ENCODE data around the gene IRAK3.

IRAK3 gene

GRCh38 chr12:66252771-66253170, 63.8 kb downstream of the IRAK3 start:
- Histone ChIP-seq H3K36me3 (no peaks in the 10 kb centered on the region), H3K4me2 (no peak overlapping the region), H3K4me1 (no peaks in the 10 kb centered on the region), H3K27me3 (no peaks in the 10 kb centered on the region), H3K4me3 (no peak overlapping the region), H3K9me3 (no peaks in the 10 kb centered on the region), H3K27ac (no peak overlapping the region), H3K9ac (no peak overlapping the region), H4K20me1 (no peaks in the 10 kb centered on the region)
- no peak for TF ChIP-seq Cebpa-rat (IDR thresholded peaks at IDR 0.05)

GRCh38 chr12:66255737-66256136, 66.7 kb downstream of the IRAK3 start:
- Histone ChIP-seq H3K36me3 (no peaks in the 10 kb centered on the region), H3K9me3 (no peaks in the 10 kb centered on the region), H3K4me3 (no peak overlapping the region), H3K4me2 (no peak overlapping the region), H3K27me3 (no peaks in the 10 kb centered on the region), H3K4me1 (no peaks in the 10 kb centered on the region), H3K27ac (no peak overlapping the region), H4K20me1 (no peaks in the 10 kb centered on the region), H3K9ac (no peak overlapping the region)
- TF ChIP-seq Cebpa-rat (IDR thresholded peaks at IDR 0.05) = no peak

GRCh38 chr12:66258011-66258410, 69.0 kb downstream of the IRAK3 start:
- TF ChIP-seq Cebpa-rat (IDR thresholded peaks at IDR 0.05) = no peak
- H3K4me1 ChIP-seq = no peaks in the 10 kb centered on the region
- H3K9me3 ChIP-seq = no peaks in the 10 kb centered on the region
- no peak overlapping the region for H3K4me3 ChIP-seq
- no peaks in the 10 kb centered on the region for H3K36me3 ChIP-seq
- H3K9ac ChIP-seq = no peak overlapping the region
- H3K27ac ChIP-seq = no peak overlapping the region
- no peaks in the 10 kb centered on the region for H4K20me1 ChIP-seq
- H3K27me3 ChIP-seq = no peaks in the 10 kb centered on the region
- no peak overlapping the region for H3K4me2 ChIP-seq

- Histone ChIP-seq H4K20me1 (no peaks in the 10 kb centered on the region), H3K4me1 (no peaks in the 10 kb centered on the region), H3K27me3 (no peaks in the 10 kb centered on the region), H3K4me3 (no peak overlapping the region), H3K27ac (no peak overlapping the region), H3K9ac (no peak overlapping the region), H3K36me3 (no peaks in the 10 kb centered on the region), H3K4me2 (no peak overlapping the region), H3K9me3 (no peaks in the 10 kb centered on the region)
- no peak for TF ChIP-seq Cebpa-rat (IDR thresholded peaks at IDR 0.05)
These were observed 73.7 kb downstream of the IRAK3 start for GRCh38 chr12:66262737-66263136.

- H4K20me1 ChIP-seq = no peaks in the 10 kb centered on the region
- H3K36me3 ChIP-seq = no peaks in the 10 kb centered on the region
- no peak overlapping the region for H3K4me2 ChIP-seq
- H3K4me1 ChIP-seq = 0 out of 2 replicates have a peak, but pooled peaks cover 6% of the 10 kb centered on the region
- no peaks in the 10 kb centered on the region for H3K27me3 ChIP-seq
- no peaks in the 10 kb centered on the region for H3K9me3 ChIP-seq
- no peak overlapping the region for H3K4me3 ChIP-seq
- H3K9ac ChIP-seq = no peak overlapping the region
- H3K27ac ChIP-seq = no peak overlapping the region
- no peak for TF ChIP-seq Cebpa-rat (IDR thresholded peaks at IDR 0.05)
These were observed 79.5 kb downstream of the IRAK3 start for GRCh38 chr12:66268562-66268961.

GRCh38 chr12:66269142-66269541, 80.1 kb downstream of the IRAK3 start:
- Histone ChIP-seq H3K4me2 (no peak overlapping the region), H4K20me1 (no peaks in the 10 kb centered on the region), H3K9me3 (no peaks in the 10 kb centered on the region), H3K27ac (no peak overlapping the region), H3K4me3 (no peak overlapping the region), H3K4me1 (0 out of 2 replicates have a peak, but pooled peaks cover 6% of the 10 kb centered on the region), H3K9ac (no peak overlapping the region), H3K36me3 (no peaks in the 10 kb centered on the region), H3K27me3 (no peaks in the 10 kb centered on the region)
- no peak for TF ChIP-seq Cebpa-rat (IDR thresholded peaks at IDR 0.05)

- Histone ChIP-seq H3K9ac (no peak overlapping the region), H3K27me3 (no peaks in the 10 kb centered on the region), H3K4me3 (no peak overlapping the region), H3K9me3 (no peaks in the 10 kb centered on the region), H3K4me1 (0 out of 2 replicates have a peak, but pooled peaks cover 6% of the 10 kb centered on the region), H3K4me2 (no peak overlapping the region), H4K20me1 (no peaks in the 10 kb centered on the region), H3K36me3 (no peaks in the 10 kb centered on the region), H3K27ac (no peak overlapping the region)
- no peak for TF ChIP-seq Cebpa-rat (IDR thresholded peaks at IDR 0.05)
These were observed 80.9 kb downstream of the IRAK3 start for GRCh38 chr12:66269757-66270383.

GRCh38 chr12:66270613-66271012, 81.6 kb downstream of the IRAK3 start:
- no peaks in the 10 kb centered on the region for H3K9me3 ChIP-seq
- H3K9ac ChIP-seq = no peak overlapping the region
- H3K4me1 ChIP-seq = 0 out of 2 replicates have a peak, but pooled peaks cover 6% of the 10 kb centered on the region
- no peak overlapping the region for H3K27ac ChIP-seq
- TF ChIP-seq Cebpa-rat (IDR thresholded peaks at IDR 0.05) = no peak
- no peaks in the 10 kb centered on the region for H3K36me3 ChIP-seq
- no peak overlapping the region for H3K4me2 ChIP-seq
- no peaks in the 10 kb centered on the region for H3K27me3 ChIP-seq
- no peak overlapping the region for H3K4me3 ChIP-seq
- H4K20me1 ChIP-seq = no peaks in the 10 kb centered on the region

- Histone ChIP-seq H3K4me1 (0 out of 2 replicates have a peak, but pooled peaks cover 6% of the 10 kb centered on the region), H3K9ac (no peak overlapping the region), H3K36me3 (no peaks in the 10 kb centered on the region), H3K27me3 (no peaks in the 10 kb centered on the region), H3K27ac (no peak overlapping the region), H3K9me3 (no peaks in the 10 kb centered on the region), H4K20me1 (no peaks in the 10 kb centered on the region), H3K4me2 (no peak overlapping the region), H3K4me3 (no peak overlapping the region)
- TF ChIP-seq Cebpa-rat (IDR thresholded peaks at IDR 0.05) = no peak
These were observed 83.6 kb downstream of the IRAK3 start for GRCh38 chr12:66272650-66273049.

- H3K27me3 ChIP-seq = no peaks in the 10 kb centered on the region
- H3K9ac ChIP-seq = no peak overlapping the region
- H3K9me3 ChIP-seq = no peaks in the 10 kb centered on the region
- no peak overlapping the region for H3K4me2 ChIP-seq
- H3K4me3 ChIP-seq = no peak overlapping the region
- no peaks in the 10 kb centered on the region for H3K36me3 ChIP-seq
- no peak for TF ChIP-seq Cebpa-rat (IDR thresholded peaks at IDR 0.05)
- 0 out of 2 replicates have a peak, but pooled peaks cover 6% of the 10 kb centered on the region for H3K4me1 ChIP-seq
- no peak overlapping the region for H3K27ac ChIP-seq
- H4K20me1 ChIP-seq = no peaks in the 10 kb centered on the region
These were observed 84.1 kb downstream of the IRAK3 start for GRCh38 chr12:66273147-66273546.

- Histone ChIP-seq H3K4me3 (no peak overlapping the region), H3K36me3 (no peaks in the 10 kb centered on the region), H3K9me3 (no peaks in the 10 kb centered on the region), H3K9ac (no peak overlapping the region), H3K4me1 (no peaks in the 10 kb centered on the region), H3K27me3 (no peaks in the 10 kb centered on the region), H4K20me1 (no peaks in the 10 kb centered on the region), H3K27ac (no peak overlapping the region), H3K4me2 (no peak overlapping the region)
- no peak for TF ChIP-seq Cebpa-rat (IDR thresholded peaks at IDR 0.05)
These were observed 86.0 kb downstream of the IRAK3 start for GRCh38 chr12:66275040-66275439.
